Measurements from ENCODE around the gene MAPK1IP1L.

GRCh38 chr14:55117803-55118441 is 66.5 kb downstream of the MAPK1IP1L start:
- no peak for TF ChIP-seq CTCF (IDR thresholded peaks at IDR 0.05; ENCODE audit: low read depth, low read length, poor library complexity, severe bottlenecking)
- TF ChIP-seq EZH2phosphoT487 (IDR thresholded peaks at IDR 0.05; ENCODE audit: borderline replicate concordance, low read length): no peak
